ENCODE data around the gene HOXA9. TPM values are rescaled to one million over a fixed set of nuclear protein-coding genes. Genes with fewer than 3 reads are reported as not detected.

HOXA9 gene
- total RNA-seq, 2 donors from 2014 or later: 14.7 to 57.0 TPM

GRCh38 chr7:27198138-27198841, 33.0 kb upstream of the HOXA9 start:
- H3K27ac ChIP-seq: peak overlapping the region; percentile 96 to 97
- intact Hi-C loops (cut with DNase I): loop anchor here (5.0 kb wide), 3 partner anchors 544 to 899 kb away; partner anchors contain the start of gene TAX1BP1
- no peaks in the 10 kb centered on the region for H3K27me3 ChIP-seq (replicated peaks; ENCODE audit: insufficient read depth)
- no peaks in the 10 kb centered on the region for H3K4me1 ChIP-seq (replicated peaks)
- 1% methylated on average over 29 of the region's 29 CpGs for WGBS
- no peaks in the 10 kb centered on the region for H3K9me3 ChIP-seq
- TF ChIP-seq POLR2AphosphoS5 (IDR thresholded peaks at IDR 0.05) (no peak), POLR2A (IDR thresholded peaks at IDR 0.05) (no peak)
- TF ChIP-seq, protein P1, sequence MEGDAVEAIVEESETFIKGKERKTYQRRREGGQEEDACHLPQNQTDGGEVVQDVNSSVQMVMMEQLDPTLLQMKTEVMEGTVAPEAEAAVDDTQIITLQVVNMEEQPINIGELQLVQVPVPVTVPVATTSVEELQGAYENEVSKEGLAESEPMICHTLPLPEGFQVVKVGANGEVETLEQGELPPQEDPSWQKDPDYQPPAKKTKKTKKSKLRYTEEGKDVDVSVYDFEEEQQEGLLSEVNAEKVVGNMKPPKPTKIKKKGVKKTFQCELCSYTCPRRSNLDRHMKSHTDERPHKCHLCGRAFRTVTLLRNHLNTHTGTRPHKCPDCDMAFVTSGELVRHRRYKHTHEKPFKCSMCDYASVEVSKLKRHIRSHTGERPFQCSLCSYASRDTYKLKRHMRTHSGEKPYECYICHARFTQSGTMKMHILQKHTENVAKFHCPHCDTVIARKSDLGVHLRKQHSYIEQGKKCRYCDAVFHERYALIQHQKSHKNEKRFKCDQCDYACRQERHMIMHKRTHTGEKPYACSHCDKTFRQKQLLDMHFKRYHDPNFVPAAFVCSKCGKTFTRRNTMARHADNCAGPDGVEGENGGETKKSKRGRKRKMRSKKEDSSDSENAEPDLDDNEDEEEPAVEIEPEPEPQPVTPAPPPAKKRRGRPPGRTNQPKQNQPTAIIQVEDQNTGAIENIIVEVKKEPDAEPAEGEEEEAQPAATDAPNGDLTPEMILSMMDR (IDR thresholded peaks at IDR 0.05): no peak
- peak; percentile 19 for DNase-seq (ENCODE audit: low spot score)
- H3K36me3 ChIP-seq: no peaks in the 10 kb centered on the region
- peak overlapping the region; percentile 76 to 81 for H3K4me3 ChIP-seq

DNA sequence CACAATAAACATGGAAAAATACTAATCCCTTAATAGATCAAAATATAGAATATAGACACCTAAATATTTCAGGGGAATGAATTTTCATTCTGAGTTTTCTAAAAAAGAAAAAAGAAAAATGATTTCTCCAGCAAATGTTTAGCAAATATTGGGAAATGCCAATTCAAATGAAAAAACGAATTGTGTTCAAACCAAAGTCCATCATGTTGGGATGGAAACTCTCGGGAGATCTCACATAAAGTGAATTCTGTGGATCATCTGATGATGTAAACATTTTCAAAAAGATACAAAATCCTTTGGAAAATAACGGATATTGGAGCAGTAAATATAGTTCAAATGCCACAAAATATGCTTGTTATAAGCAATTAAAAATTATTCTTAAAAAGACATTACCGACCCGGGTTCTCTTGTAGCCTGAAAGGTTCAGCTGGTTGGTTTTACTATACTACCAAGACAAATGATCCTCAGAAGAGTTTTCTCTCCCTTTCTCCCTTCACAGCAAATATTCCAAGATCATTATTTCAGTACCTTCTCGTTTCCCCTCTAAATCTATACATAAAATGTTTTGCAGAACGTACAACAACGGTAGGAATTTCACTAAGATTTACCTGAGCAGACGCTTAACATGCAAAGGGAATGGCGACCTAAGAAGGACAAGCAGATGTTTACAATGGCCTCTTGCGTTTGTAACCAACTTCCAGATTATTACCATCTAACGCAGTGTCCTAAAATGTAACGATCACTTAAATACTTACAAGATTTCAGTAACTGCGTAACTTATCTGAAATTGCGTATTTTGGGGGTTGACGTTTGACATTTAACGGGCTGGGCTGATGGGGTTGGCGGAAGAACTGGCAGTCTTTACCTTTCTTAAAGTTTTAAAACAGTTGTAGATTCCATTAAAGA, 32.1 kb upstream of the HOXA9 start:
- H3K4me3 ChIP-seq: peak overlapping the region; percentile 76 to 81
- no peaks in the 10 kb centered on the region for H3K27me3 ChIP-seq (replicated peaks; ENCODE audit: insufficient read depth)
- DNase-seq (ENCODE audit: low spot score): no peak
- intact Hi-C loops (cut with DNase I): loop anchor here (5.0 kb wide), 3 partner anchors 545 to 900 kb away; partner anchors contain the start of gene TAX1BP1
- TF ChIP-seq POLR2AphosphoS5 (IDR thresholded peaks at IDR 0.05): peak; percentile 35
- TF ChIP-seq POLR2A (IDR thresholded peaks at IDR 0.05): no peak
- TF ChIP-seq, protein P1 (IDR thresholded peaks at IDR 0.05): no peak
- no peaks in the 10 kb centered on the region for H3K36me3 ChIP-seq
- peak overlapping the region; percentile 96 to 97 for H3K27ac ChIP-seq
- no peaks in the 10 kb centered on the region for H3K4me1 ChIP-seq (replicated peaks)
- no peaks in the 10 kb centered on the region for H3K9me3 ChIP-seq
- WGBS: 3% methylated on average over 18 of the region's 18 CpGs

- intact Hi-C loops (cut with DNase I): loop anchor here (5.0 kb wide), 3 partner anchors 546 to 901 kb away; partner anchors contain the start of gene TAX1BP1
- Histone ChIP-seq H3K4me1 (replicated peaks) (no peaks in the 10 kb centered on the region), H3K27me3 (replicated peaks; ENCODE audit: insufficient read depth) (no peaks in the 10 kb centered on the region), H3K9me3 (no peaks in the 10 kb centered on the region), H3K4me3 (peak overlapping the region; percentile 76 to 81), H3K36me3 (no peaks in the 10 kb centered on the region), H3K27ac (peak overlapping the region; percentile 96 to 97)
- peak; percentile 95 for DNase-seq (ENCODE audit: low spot score)
- 2% methylated on average over 6 of the region's 6 CpGs for WGBS
- TF ChIP-seq, protein P1 (IDR thresholded peaks at IDR 0.05): peak; percentile 80 to 87 (median 84)
- TF ChIP-seq POLR2AphosphoS5 (IDR thresholded peaks at IDR 0.05) (peak; percentile 78), POLR2A (IDR thresholded peaks at IDR 0.05) (no peak)
These were observed 31.0 kb upstream of the HOXA9 start for GRCh38 chr7:27196287-27196767.

DNA sequence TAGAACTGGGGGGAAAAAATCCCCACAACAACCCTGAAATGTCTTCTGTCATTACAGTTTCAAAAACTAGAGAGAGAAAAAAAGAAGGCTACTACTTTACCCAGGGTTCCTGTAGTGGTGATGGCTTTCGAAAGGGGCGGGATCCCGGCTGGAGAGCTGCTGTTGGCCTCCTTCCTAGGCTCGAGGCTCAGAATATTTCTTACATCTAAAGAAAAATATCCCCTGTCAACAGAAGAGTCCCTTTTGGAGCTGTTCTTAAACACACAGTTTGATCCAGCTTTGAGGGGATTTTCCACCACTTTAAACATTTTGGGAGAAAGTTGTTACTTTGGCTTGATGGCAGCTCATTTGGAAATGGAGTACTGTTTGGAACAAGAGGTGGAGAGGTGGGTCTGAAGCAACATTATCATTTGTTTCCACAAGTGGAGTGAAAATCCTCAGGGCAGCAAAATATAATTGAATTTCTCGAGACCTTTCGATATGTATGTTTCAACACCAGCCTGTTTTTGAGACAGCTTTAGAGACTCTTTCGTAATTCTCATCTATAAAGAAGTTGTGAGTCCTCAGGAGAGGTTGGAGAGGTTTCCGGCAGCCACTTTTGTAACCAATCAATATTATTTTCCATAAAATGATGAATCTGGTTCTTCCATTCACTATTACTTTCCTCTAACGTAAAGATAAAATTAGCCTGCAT, 29.5 kb upstream of the HOXA9 start:
- WGBS: 7% methylated on average over 9 of the region's 9 CpGs
- peak; percentile 54 for DNase-seq (ENCODE audit: low spot score)
- Histone ChIP-seq H3K4me1 (replicated peaks) (peaks cover 9% of the 10 kb centered on the region), H3K36me3 (no peaks in the 10 kb centered on the region), H3K27ac (peak overlapping the region; percentile 96 to 97), H3K4me3 (peak overlapping the region; percentile 76 to 81), H3K9me3 (no peaks in the 10 kb centered on the region), H3K27me3 (replicated peaks; ENCODE audit: insufficient read depth) (no peaks in the 10 kb centered on the region)
- intact Hi-C loops (cut with DNase I): loop anchor here (5.0 kb wide), 3 partner anchors 547 to 902 kb away; partner anchors contain the start of gene TAX1BP1
- TF ChIP-seq, protein P1 (IDR thresholded peaks at IDR 0.05): no peak
- no peak for TF ChIP-seq POLR2A (IDR thresholded peaks at IDR 0.05)
- TF ChIP-seq POLR2AphosphoS5 (IDR thresholded peaks at IDR 0.05): peak; percentile 8
